Medulla oblongata (tissue), 1 donor: Measurements from ENCODE around the gene GRIK5.

Experiments used
- DNase-seq: peaks from one replicate; pipeline ENCODE4 v3.0.0-alpha.2; 2015; ENCODE audit errors: extremely low spot score

The GRIK5 gene

GRCh38 chr19:42095142-42095813, 25.3 kb upstream of the GRIK5 start:
- no peak for DNase-seq

- no peak for DNase-seq
These were observed 23.9 kb upstream of the GRIK5 start for GRCh38 chr19:42093926-42094325.

- no peak for DNase-seq
These were observed 23.5 kb upstream of the GRIK5 start for GRCh38 chr19:42093505-42093904.

- DNase-seq: no peak
These were observed 22.3 kb upstream of the GRIK5 start for GRCh38 chr19:42092350-42092749.

- no peak for DNase-seq
These were observed 21.7 kb upstream of the GRIK5 start for GRCh38 chr19:42091742-42092141.

- no peak for DNase-seq
These were observed 21.3 kb upstream of the GRIK5 start for GRCh38 chr19:42091300-42091699.

GRCh38 chr19:42090672-42091071, 20.7 kb upstream of the GRIK5 start:
- DNase-seq: no peak

GRCh38 chr19:42089772-42090171, 19.8 kb upstream of the GRIK5 start:
- DNase-seq: no peak

GRCh38 chr19:42089191-42089750, 19.3 kb upstream of the GRIK5 start:
- no peak for DNase-seq

- DNase-seq: no peak
These were observed 18.6 kb upstream of the GRIK5 start for GRCh38 chr19:42088471-42089190.

GRCh38 chr19:42086770-42087550, 17.0 kb upstream of the GRIK5 start:
- DNase-seq: no peak

- no peak for DNase-seq
These were observed 16.3 kb upstream of the GRIK5 start for GRCh38 chr19:42086188-42086736.

GRCh38 chr19:42083537-42083936, 13.5 kb upstream of the GRIK5 start:
- DNase-seq: no peak

- no peak for DNase-seq
These were observed 11.7 kb upstream of the GRIK5 start for GRCh38 chr19:42081584-42082203.

GRCh38 chr19:42080764-42081375, 10.9 kb upstream of the GRIK5 start:
- no peak for DNase-seq

- DNase-seq: no peak
These were observed 10.1 kb upstream of the GRIK5 start for GRCh38 chr19:42079886-42080763.

- DNase-seq: no peak
These were observed 9.3 kb upstream of the GRIK5 start for GRCh38 chr19:42079276-42079669.

GRCh38 chr19:42078538-42079275, 8.7 kb upstream of the GRIK5 start:
- no peak for DNase-seq

GRCh38 chr19:42078058-42078457, 8.1 kb upstream of the GRIK5 start:
- no peak for DNase-seq
